HG03175 (cell line): ENCODE data around the gene PPP1R15A.
"Not testable (repeated sequence)": the region's sequence is repeated elsewhere in the genome, so short reads cannot be mapped to it uniquely, and the experiment has no call there.

Source experiments
- ATAC-seq: cut with Tn5 transposase; IDR thresholded peaks from one replicate; pipeline ENCODE4 v1.9.1; 2021; ENCODE audit warnings: mild to moderate bottlenecking, moderate library complexity; ENCODE audit not compliant: unreplicated experiment

PPP1R15A gene

GRCh38 chr19:48872182-48872883, at the start of gene PPP1R15A:
Gene PPP1R15A, plus strand, starts transcription at chr19:48872421. Its CDS starts 813 bp downstream, at chr19:48873234.
- ATAC-seq, result peak; percentile 42

- no peak for ATAC-seq
Observed at GRCh38 chr19:48822514-48822913, 49.7 kb upstream of the PPP1R15A start.

GRCh38 chr19:48826606-48827020, 45.6 kb upstream of the PPP1R15A start:
- ATAC-seq, result no peak

- ATAC-seq, result no peak
Observed at GRCh38 chr19:48830088-48830487, 42.1 kb upstream of the PPP1R15A start.

- ATAC-seq, result no peak
Observed at GRCh38 chr19:48830965-48831364, 41.3 kb upstream of the PPP1R15A start.

GRCh38 chr19:48833049-48833448, 39.2 kb upstream of the PPP1R15A start:
- no peak for ATAC-seq

GRCh38 chr19:48833977-48834376, 38.2 kb upstream of the PPP1R15A start:
- no peak for ATAC-seq

GRCh38 chr19:48835734-48836088, 36.5 kb upstream of the PPP1R15A start:
- ATAC-seq, result peak; percentile 81

GRCh38 chr19:48836089-48837017, 35.9 kb upstream of the PPP1R15A start, which contains the start of gene HSD17B14:
Gene HSD17B14, minus strand, starts transcription at chr19:48836491. Its CDS starts 80 bp downstream, at chr19:48836411.
- no peak for ATAC-seq

GRCh38 chr19:48837051-48837524, 35.1 kb upstream of the PPP1R15A start:
- ATAC-seq, result peak; percentile 71

GRCh38 chr19:48837687-48838086, 34.5 kb upstream of the PPP1R15A start:
- no peak for ATAC-seq

- ATAC-seq, result no peak
Observed at GRCh38 chr19:48841047-48841446, 31.2 kb upstream of the PPP1R15A start.

GRCh38 chr19:48841571-48841970, 30.6 kb upstream of the PPP1R15A start:
- ATAC-seq, result no peak

- ATAC-seq, result no peak
Observed at GRCh38 chr19:48842789-48843162, 29.4 kb upstream of the PPP1R15A start.

GRCh38 chr19:48844472-48844871, 27.7 kb upstream of the PPP1R15A start:
- no peak for ATAC-seq

- no peak for ATAC-seq
Observed at GRCh38 chr19:48845384-48845783, 26.8 kb upstream of the PPP1R15A start.

GRCh38 chr19:48846659-48847058, 25.6 kb upstream of the PPP1R15A start:
- not testable (repeated sequence) for ATAC-seq

GRCh38 chr19:48852292-48852691, 19.9 kb upstream of the PPP1R15A start:
- no peak for ATAC-seq

- no peak for ATAC-seq
Observed at GRCh38 chr19:48853483-48853882, 18.7 kb upstream of the PPP1R15A start.

GRCh38 chr19:48854103-48854502, 18.1 kb upstream of the PPP1R15A start:
- no peak for ATAC-seq

GRCh38 chr19:48856921-48857320, 15.3 kb upstream of the PPP1R15A start:
- no peak for ATAC-seq
